Osteoblast (primary cell): ENCODE measurements around the gene MRPS34. TPM values are rescaled to one million over a fixed set of nuclear protein-coding genes. Genes with fewer than 3 reads are reported as not detected.

ENCODE experiments used
- DNase-seq: peaks from one replicate; pipeline ENCODE4 v3.0.0; 2011; ENCODE audit warnings: low spot score, mixed read lengths; ENCODE audit not compliant: insufficient read length; ENCODE audit errors: missing footprints
- H2AFZ ChIP-seq: 2 replicates; pipeline ENCODE4 v1.6.0; 2011; ENCODE audit warnings: mild to moderate bottlenecking, low read length
- H3K27ac ChIP-seq: 2 replicates; pipeline ENCODE4 v1.5.1; 2011; ENCODE audit warnings: mild to moderate bottlenecking, low read depth, low read length, moderate library complexity
- H3K27me3 ChIP-seq: 2 replicates; pipeline ENCODE4 v1.6.0; 2012; ENCODE audit warnings: mild to moderate bottlenecking, control low read depth, inconsistent platforms, low read length, moderate library complexity; ENCODE audit not compliant: insufficient read depth
- H3K36me3 ChIP-seq: 2 replicates; pipeline ENCODE4 v1.5.1; 2011; ENCODE audit warnings: mild to moderate bottlenecking, low read length, control low read depth, moderate library complexity; ENCODE audit not compliant: insufficient read depth
- H3K4me1 ChIP-seq: 2 replicates; pipeline ENCODE4 v1.5.1; 2011; ENCODE audit warnings: mild to moderate bottlenecking, low read length, control low read depth, moderate library complexity; ENCODE audit not compliant: insufficient read depth
- H3K4me2 ChIP-seq: 2 replicates; pipeline ENCODE4 v1.6.0; 2011; ENCODE audit warnings: mild to moderate bottlenecking, low read length; ENCODE audit not compliant: insufficient read depth
- H3K4me3 ChIP-seq: fragments of 200-600 bp; sonication (generic); 3 replicates; pipeline ENCODE4 v1.5.1; 2012; ENCODE audit warnings: mild to moderate bottlenecking, low read length, inconsistent platforms; ENCODE audit not compliant: insufficient read depth
- H3K79me2 ChIP-seq: 2 replicates; pipeline ENCODE4 v1.6.0; 2012; ENCODE audit warnings: mild to moderate bottlenecking, low read length, control low read depth, inconsistent platforms; ENCODE audit not compliant: insufficient read depth
- H3K9me3 ChIP-seq: 2 replicates; pipeline ENCODE4 v1.5.1; 2011; ENCODE audit warnings: low read depth, low read length, control low read depth
- H4K20me1 ChIP-seq: 2 replicates; pipeline ENCODE4 v1.6.0; 2012; ENCODE audit warnings: mild to moderate bottlenecking, low read length, control low read depth; ENCODE audit not compliant: insufficient read depth
- total RNA-seq: library from RNA; depleted of rRNA; stranded (reverse); fragments of >200 nt; gene quantifications from 2 replicates; pipeline ENCODE4 v1.2.3, GENCODE V29; 2012
- TF ChIP-seq, protein P1 (sequence below): IDR thresholded peaks from 2 replicates; pipeline ENCODE4 v1.5.1; 2011; ENCODE audit warnings: mild to moderate bottlenecking, low read depth, low read length, moderate library complexity; ENCODE audit errors: extremely low read depth

Gene MRPS34
- total RNA-seq, 1 donor = 40.5 TPM

DNA sequence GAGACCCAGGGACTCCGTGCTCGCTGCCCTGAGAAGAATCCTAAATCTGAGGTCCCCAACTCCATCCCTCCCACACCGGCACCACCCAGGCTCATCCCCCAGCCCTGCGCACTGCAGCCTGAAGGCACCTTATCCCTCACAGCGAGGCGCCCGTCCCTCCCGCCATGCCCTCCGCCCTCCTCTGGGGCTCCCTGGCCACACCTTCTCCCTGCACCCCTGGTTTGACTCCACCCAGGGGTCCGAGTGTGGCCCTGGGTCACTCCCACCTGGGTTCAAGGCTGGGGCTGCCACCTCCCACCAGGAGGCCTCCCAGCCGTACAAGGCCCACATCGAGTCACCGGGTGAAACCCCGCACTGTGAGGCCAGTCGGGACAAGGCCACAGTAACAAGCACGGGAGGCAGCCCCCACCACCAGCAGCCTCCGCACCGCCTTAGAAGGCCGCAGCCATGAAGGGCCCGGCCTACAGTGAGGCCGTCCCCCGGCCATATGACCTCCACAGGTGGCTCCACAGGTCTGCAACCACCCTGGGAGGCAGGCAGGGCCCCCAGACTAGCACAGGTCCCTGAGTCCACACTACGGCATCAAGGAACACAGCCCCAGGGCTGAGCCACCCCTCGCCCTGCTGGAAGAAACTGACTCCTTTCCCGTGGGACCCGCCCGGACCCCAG, 45.4 kb upstream of the MRPS34 start:
- H3K4me1 ChIP-seq = no peaks in the 10 kb centered on the region
- H3K36me3 ChIP-seq = peaks cover 27% of the 10 kb centered on the region
- H2AFZ ChIP-seq = no peak overlapping the region
- H3K4me3 ChIP-seq = no peak overlapping the region
- no peak for DNase-seq
- no peak overlapping the region for H3K4me2 ChIP-seq
- peaks cover 5% of the 10 kb centered on the region for H4K20me1 ChIP-seq
- peaks cover 10% of the 10 kb centered on the region for H3K79me2 ChIP-seq
- TF ChIP-seq, protein P1, sequence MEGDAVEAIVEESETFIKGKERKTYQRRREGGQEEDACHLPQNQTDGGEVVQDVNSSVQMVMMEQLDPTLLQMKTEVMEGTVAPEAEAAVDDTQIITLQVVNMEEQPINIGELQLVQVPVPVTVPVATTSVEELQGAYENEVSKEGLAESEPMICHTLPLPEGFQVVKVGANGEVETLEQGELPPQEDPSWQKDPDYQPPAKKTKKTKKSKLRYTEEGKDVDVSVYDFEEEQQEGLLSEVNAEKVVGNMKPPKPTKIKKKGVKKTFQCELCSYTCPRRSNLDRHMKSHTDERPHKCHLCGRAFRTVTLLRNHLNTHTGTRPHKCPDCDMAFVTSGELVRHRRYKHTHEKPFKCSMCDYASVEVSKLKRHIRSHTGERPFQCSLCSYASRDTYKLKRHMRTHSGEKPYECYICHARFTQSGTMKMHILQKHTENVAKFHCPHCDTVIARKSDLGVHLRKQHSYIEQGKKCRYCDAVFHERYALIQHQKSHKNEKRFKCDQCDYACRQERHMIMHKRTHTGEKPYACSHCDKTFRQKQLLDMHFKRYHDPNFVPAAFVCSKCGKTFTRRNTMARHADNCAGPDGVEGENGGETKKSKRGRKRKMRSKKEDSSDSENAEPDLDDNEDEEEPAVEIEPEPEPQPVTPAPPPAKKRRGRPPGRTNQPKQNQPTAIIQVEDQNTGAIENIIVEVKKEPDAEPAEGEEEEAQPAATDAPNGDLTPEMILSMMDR = no peak
- H3K9me3 ChIP-seq = no peaks in the 10 kb centered on the region
- no peak overlapping the region for H3K27ac ChIP-seq
- no peaks in the 10 kb centered on the region for H3K27me3 ChIP-seq

DNA sequence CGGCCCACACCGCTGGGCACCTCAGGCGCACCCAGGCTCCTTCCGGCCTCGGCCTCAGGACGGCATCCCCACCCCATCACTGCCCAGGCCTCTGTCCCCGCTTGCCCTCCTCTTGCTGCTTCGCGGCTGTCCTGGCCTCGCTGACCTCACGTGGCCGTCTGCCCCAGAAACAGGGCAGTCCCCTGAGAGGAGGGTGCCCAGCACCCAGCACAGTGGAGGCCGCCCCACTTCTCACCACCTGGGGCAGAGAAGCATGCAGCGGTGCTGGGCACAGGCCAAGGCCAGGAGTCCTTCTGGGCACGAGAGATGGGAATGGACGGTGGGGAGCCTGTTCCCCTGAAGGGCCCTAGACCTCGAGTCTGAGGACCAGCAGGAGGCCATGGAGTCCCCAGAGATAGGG, 44.8 kb upstream of the MRPS34 start:
- Histone ChIP-seq H3K4me3 (no peak overlapping the region), H3K27ac (no peak overlapping the region), H3K4me2 (no peak overlapping the region), H3K36me3 (peaks cover 24% of the 10 kb centered on the region), H3K4me1 (peaks cover 3% of the 10 kb centered on the region), H4K20me1 (peaks cover 5% of the 10 kb centered on the region), H3K9me3 (no peaks in the 10 kb centered on the region), H2AFZ (no peak overlapping the region), H3K27me3 (no peaks in the 10 kb centered on the region), H3K79me2 (peaks cover 7% of the 10 kb centered on the region)
- TF ChIP-seq, protein P1 = no peak
- no peak for DNase-seq

DNA sequence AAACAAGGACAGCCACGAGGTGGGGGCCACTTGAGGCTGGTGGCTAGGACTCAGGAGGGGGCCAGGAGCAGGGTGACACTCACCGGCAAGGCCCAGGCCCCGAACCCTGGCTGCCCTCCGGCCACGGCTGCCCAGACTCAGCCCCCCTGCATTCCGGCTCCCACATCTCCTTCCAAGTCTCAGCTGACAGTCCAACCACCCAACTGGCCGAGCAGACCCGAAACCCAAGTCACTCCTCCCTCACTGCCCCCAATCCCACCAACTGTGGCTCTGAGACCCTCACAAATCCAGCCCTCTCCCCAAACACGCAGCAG, 44.3 kb upstream of the MRPS34 start:
- Histone ChIP-seq H3K4me1 (peaks cover 3% of the 10 kb centered on the region), H3K36me3 (peaks cover 20% of the 10 kb centered on the region), H3K27ac (no peak overlapping the region), H2AFZ (no peak overlapping the region), H3K9me3 (no peaks in the 10 kb centered on the region), H3K4me2 (no peak overlapping the region), H3K4me3 (no peak overlapping the region), H3K27me3 (no peaks in the 10 kb centered on the region), H4K20me1 (peaks cover under 1% of the 10 kb centered on the region), H3K79me2 (peaks cover 2% of the 10 kb centered on the region)
- TF ChIP-seq, protein P1 = no peak
- no peak for DNase-seq

DNA sequence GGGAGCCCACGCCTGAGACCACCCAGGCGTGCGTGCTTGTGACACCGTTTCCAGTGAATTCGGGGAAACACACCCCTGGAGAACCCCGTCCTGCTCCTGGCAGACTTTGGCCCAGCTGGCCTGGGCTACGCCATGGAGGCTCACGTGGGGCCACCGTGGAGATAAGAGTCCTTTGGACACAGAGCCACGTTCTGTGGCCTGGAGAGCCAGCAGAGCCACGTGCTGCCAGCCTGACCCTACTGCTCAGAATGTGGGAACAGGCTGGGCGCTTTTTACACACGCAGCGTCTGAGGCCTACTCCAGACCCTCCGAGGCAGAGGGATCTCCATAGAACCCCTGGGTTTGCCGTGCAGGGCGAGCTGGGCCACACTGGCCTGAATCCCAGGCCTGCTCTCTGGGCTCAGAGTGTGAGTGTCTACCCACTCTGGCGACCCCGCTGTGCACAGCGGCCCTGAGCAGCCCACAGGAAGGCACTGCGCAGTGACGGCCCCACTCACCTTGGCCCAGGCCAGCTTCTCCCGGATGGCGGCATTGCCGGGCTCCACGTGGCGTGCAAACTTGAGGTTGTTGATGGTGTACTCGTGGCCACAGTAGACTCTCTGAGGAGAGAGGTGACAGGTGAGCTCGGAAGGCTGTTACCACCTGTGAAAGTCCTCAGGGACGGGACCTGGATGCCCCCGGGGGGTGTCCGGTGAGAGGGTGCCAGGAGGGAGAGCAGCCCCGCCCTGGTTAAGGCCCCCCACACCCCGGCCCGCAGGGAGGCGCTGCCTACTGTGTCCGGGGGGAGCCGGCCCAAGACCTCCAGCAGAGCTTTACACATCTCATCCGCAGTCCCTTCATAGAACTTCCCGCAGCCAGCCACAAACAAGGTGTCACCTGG, 43.7 kb upstream of the MRPS34 start:
- H4K20me1 ChIP-seq = no peaks in the 10 kb centered on the region
- H2AFZ ChIP-seq = no peak overlapping the region
- no peaks in the 10 kb centered on the region for H3K27me3 ChIP-seq
- H3K79me2 ChIP-seq = peaks cover 2% of the 10 kb centered on the region
- H3K9me3 ChIP-seq = no peaks in the 10 kb centered on the region
- H3K27ac ChIP-seq = no peak overlapping the region
- H3K4me1 ChIP-seq = peaks cover 3% of the 10 kb centered on the region
- TF ChIP-seq, protein P1 = no peak
- DNase-seq = no peak
- H3K36me3 ChIP-seq = peaks cover 17% of the 10 kb centered on the region
- no peak overlapping the region for H3K4me2 ChIP-seq
- no peak overlapping the region for H3K4me3 ChIP-seq
